ENCODE measurements around the gene CNNM2. TPM values are rescaled to one million over a fixed set of nuclear protein-coding genes. Genes with fewer than 3 reads are reported as not detected.

Gene CNNM2
- total RNA-seq, 1 donor from 2014 or later, result 12.9 TPM

DNA sequence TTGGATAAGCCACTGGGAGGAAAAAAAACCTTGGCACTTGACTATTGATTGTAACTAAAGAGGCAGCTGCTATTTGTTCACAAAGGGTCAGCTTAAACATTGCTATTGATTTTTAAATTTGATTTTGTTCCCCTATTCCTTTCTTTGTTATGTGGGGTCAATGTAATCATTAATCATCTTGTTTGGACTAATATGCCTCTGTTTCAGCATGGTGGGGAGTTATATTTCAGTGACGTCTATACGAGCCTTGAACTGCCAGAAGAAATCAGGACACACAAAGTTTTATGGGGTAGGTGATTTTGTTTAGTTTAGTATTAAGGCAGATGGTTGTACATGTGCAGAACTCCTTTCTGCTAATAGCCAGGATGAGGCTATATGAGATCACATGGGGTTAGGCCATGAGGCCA lies 41.3 kb upstream of the CNNM2 start:
- Histone ChIP-seq H3K4me1 (no peaks in the 10 kb centered on the region), H3K9me3 (no peaks in the 10 kb centered on the region), H3K27me3 (no peaks in the 10 kb centered on the region), H3K36me3 (peaks cover 4% of the 10 kb centered on the region), H3K27ac (no peak overlapping the region), H3K4me3 (no peak overlapping the region)
- TF ChIP-seq, protein P1, sequence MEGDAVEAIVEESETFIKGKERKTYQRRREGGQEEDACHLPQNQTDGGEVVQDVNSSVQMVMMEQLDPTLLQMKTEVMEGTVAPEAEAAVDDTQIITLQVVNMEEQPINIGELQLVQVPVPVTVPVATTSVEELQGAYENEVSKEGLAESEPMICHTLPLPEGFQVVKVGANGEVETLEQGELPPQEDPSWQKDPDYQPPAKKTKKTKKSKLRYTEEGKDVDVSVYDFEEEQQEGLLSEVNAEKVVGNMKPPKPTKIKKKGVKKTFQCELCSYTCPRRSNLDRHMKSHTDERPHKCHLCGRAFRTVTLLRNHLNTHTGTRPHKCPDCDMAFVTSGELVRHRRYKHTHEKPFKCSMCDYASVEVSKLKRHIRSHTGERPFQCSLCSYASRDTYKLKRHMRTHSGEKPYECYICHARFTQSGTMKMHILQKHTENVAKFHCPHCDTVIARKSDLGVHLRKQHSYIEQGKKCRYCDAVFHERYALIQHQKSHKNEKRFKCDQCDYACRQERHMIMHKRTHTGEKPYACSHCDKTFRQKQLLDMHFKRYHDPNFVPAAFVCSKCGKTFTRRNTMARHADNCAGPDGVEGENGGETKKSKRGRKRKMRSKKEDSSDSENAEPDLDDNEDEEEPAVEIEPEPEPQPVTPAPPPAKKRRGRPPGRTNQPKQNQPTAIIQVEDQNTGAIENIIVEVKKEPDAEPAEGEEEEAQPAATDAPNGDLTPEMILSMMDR (IDR thresholded peaks at IDR 0.05), result no peak
- ATAC-seq (no peak), DNase-seq (no peak)
- intact Hi-C loops (cut with DNase I), result no loop called here

- TF ChIP-seq, protein P1 (IDR thresholded peaks at IDR 0.05), result no peak
- Histone ChIP-seq H3K4me3 (no peak overlapping the region), H3K9me3 (no peaks in the 10 kb centered on the region), H3K36me3 (peaks cover 4% of the 10 kb centered on the region), H3K27ac (no peak overlapping the region), H3K4me1 (no peaks in the 10 kb centered on the region), H3K27me3 (no peaks in the 10 kb centered on the region)
- DNase-seq (no peak), ATAC-seq (no peak)
- intact Hi-C loops (cut with DNase I), result no loop called here
Observed at GRCh38 chr10:102878629-102879028, 39.5 kb upstream of the CNNM2 start.

DNA sequence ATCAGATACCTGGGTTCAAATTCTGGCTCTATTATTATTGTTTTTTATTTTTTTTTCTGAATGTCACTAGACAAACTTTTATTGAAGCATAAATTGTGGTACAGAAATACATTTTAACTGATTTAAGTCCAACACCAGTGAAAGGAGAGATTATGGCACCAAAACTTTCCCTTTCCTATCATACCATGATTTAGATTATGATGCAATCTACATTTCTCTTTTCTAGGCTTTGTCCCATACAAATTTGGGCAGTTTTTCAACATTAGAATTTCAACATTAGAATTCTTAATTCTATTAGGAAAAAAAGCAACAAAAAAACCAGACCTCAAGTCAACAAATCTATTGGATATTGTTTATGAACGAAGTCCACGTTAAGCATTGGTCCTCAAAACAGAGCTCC lies 37.8 kb upstream of the CNNM2 start:
- no peak overlapping the region for H3K4me3 ChIP-seq
- no peaks in the 10 kb centered on the region for H3K4me1 ChIP-seq
- H3K9me3 ChIP-seq, result no peaks in the 10 kb centered on the region
- DNase-seq, result no peak
- no peak overlapping the region for H3K27ac ChIP-seq
- no peak for ATAC-seq
- intact Hi-C loops (cut with DNase I), result no loop called here
- H3K27me3 ChIP-seq, result no peaks in the 10 kb centered on the region
- peaks cover 4% of the 10 kb centered on the region for H3K36me3 ChIP-seq
- TF ChIP-seq, protein P1 (IDR thresholded peaks at IDR 0.05), result no peak

- intact Hi-C loops (cut with DNase I), result no loop called here
- Histone ChIP-seq H3K27ac (no peak overlapping the region), H3K4me3 (no peak overlapping the region), H3K9me3 (no peaks in the 10 kb centered on the region), H3K36me3 (no peaks in the 10 kb centered on the region), H3K4me1 (no peaks in the 10 kb centered on the region), H3K27me3 (no peaks in the 10 kb centered on the region)
- DNase-seq (no peak), ATAC-seq (no peak)
- TF ChIP-seq, protein P1 (IDR thresholded peaks at IDR 0.05), result no peak
Observed at GRCh38 chr10:102888048-102888447, 30.0 kb upstream of the CNNM2 start.

GRCh38 chr10:102894466-102895213 lies 23.5 kb upstream of the CNNM2 start:
- Histone ChIP-seq H3K36me3 (no peaks in the 10 kb centered on the region), H3K27me3 (no peaks in the 10 kb centered on the region), H3K9me3 (no peaks in the 10 kb centered on the region), H3K27ac (no peak overlapping the region), H3K4me3 (no peak overlapping the region), H3K4me1 (no peaks in the 10 kb centered on the region)
- TF ChIP-seq, protein P1 (IDR thresholded peaks at IDR 0.05), result no peak
- intact Hi-C loops (cut with DNase I), result loop anchor here (5.0 kb wide), 1 partner anchor 162 kb away; no protein-coding TSS in a partner anchor
- ATAC-seq, result no peak
- DNase-seq, result no peak
